NCI-H524 (cell line): ENCODE results near the gene WFIKKN2.
"Not testable (repeated sequence)": the region's sequence is repeated elsewhere in the genome, so short reads cannot be mapped to it uniquely, and the experiment has no call there.

Experiments
- DNase-seq, 2 experiments: peaks; one replicate each; lab custom pipeline; 2025; lab: John Stamatoyannopoulos, UW

Gene WFIKKN2

GRCh38 chr17:50835301-50836234 lies at the start of gene WFIKKN2:
TSS of gene WFIKKN2 (plus strand) at chr17:50835586. CDS start at chr17:50835938, 352 bp downstream.
- peak in 1 of 2 experiments; percentile 33 for DNase-seq

GRCh38 chr17:50785946-50786570 lies 49.3 kb upstream of the WFIKKN2 start:
- no peak for DNase-seq

DNA sequence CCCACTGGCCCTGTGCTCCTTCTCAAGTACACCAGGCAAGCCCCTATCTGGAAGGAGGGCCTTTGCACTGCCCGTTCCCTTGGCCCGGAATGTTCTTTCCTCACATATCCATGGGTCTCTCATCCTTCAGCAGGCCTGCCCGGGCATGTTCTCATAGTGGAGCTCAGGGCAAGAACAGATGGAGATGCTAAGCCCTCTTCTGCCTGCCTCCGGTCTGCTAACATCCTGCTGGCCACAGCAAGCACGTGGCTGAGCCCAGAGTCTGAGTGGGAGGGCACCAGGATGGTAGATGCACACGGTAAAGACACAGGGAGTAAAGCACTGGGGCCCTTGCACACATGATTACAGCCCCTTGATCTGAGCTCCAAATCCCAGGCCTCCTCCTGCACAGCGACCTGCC lies 48.3 kb upstream of the WFIKKN2 start:
- peak; percentile 88 to 97 for DNase-seq

DNA sequence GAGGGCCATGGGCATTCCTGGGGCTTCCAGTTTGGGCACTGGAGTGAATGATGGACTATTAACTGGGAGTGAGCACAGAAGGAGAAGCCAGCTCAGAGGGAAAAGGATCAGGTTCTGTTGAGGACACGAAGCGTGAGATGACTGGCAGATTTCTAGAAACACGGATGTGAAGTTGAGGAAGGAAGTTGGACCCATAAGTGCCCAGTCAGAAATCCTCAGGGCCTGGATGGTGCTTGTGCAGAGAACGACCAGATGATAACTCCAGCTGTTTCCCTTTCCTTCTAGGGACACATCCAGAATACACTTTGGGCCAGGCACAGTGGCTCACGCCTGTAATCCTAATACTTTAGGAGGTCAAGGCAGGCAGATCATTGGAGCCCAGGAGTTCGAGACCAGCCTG lies 44.8 kb upstream of the WFIKKN2 start:
- DNase-seq: no peak

DNA sequence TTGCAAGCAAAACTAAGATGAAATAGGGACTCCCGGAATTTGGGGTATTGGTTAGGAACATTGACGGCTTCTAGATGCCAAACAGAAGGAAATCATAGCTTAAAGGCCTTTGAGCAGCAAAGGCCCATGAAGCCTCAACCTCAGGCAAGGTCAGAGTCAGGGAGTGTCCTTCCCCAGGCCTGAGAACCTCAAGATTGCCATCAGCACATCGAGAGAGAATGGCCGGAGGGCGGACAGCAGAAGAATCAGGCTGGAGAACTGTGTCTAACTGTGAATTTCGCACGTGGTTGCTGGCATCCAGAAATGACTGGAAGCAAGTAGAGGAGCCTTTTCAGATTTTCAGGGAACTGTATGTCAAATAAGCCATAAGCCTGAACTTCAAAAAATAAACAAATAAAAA lies 43.3 kb upstream of the WFIKKN2 start:
- DNase-seq: no peak

- DNase-seq: no peak
Observed at GRCh38 chr17:50793007-50793406, 42.4 kb upstream of the WFIKKN2 start.

DNA sequence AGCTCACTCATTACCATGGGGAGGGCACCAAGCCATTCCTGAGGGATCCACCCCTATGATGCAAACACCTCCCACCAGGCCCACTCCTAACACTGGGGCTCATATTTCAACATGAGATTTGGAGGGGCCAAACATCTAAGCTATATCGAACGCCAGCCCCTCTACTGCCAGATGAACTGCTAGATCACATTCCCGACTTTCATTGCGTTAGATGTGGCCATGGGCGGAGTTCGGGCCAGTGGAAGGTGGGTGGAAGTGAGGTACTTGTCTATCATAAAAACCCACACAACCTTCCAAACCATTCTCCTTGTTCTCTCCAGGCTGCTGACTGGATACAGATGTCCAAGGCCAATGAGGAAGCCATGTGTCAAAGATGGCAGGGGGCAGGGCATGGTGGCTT lies 41.0 kb upstream of the WFIKKN2 start:
- DNase-seq: no peak

- DNase-seq: no peak
Observed at GRCh38 chr17:50797135-50797810, 38.1 kb upstream of the WFIKKN2 start.

DNA sequence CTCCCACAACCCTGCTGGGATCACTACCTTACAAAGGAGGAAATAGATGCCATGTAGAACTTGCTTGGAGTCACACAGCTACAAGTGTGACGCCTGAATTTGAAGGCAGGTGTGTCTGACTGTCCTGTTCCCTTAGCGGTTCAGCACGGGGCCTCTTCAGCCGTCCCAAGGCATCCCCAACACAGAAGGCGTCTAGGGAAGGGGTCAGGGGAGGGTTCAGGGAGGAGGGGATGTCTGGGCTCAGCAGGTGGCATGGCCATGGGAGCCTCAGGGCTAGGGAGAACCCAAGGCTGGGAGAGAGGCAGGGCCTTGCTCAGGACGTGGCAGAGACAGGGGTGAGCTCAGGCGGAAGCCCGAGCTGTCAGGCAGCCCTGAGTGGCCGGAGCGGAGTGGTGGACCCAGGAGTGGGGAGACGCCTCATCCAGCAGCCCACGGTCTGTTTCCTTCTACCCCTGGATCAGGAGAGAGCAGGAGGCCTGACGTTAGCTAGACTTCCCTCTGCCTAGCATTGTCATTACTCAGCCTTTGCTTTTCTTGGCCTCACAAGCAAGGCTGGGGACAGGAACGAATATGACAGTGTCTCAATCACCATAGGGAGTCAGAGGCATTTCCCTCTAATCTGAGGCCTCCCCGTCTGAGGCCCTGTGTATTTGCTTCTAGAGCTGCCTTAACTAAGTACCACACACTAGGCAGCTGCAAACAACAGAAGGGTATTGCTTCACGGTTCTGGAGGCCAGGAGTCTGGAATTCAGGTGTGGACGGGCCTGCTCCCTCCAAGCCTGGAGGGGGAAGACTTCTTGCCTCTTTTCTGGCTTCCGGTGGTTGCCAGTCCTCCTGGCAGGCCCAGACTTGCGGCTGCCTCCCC lies 36.7 kb upstream of the WFIKKN2 start:
- no peak for DNase-seq

GRCh38 chr17:50799582-50799981 lies 35.8 kb upstream of the WFIKKN2 start:
- no peak for DNase-seq

DNA sequence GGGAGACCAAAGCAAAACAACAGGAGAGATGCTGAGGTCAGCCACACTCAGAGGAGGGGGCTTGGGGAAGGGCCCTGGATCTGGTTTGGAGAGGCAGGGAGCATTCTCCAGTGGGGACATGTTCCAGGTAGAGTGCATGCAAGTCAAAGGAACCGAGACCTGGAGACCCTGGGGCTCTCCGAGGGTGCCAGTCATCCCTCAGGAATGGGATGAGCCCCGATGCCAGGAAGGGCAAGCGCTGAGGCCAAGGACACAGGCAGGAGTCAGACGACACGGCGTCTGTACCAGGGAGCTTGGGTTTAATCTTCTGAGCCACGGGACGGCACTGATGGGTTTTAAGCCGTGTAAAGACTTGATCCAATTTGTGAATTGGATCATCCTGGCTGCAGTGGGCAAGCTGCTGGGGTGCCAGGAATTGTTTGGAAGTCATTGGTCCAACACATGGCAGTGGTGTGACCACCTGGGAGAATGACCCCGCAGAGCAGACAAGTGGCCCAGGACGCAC lies 35.1 kb upstream of the WFIKKN2 start:
- no peak for DNase-seq

DNA sequence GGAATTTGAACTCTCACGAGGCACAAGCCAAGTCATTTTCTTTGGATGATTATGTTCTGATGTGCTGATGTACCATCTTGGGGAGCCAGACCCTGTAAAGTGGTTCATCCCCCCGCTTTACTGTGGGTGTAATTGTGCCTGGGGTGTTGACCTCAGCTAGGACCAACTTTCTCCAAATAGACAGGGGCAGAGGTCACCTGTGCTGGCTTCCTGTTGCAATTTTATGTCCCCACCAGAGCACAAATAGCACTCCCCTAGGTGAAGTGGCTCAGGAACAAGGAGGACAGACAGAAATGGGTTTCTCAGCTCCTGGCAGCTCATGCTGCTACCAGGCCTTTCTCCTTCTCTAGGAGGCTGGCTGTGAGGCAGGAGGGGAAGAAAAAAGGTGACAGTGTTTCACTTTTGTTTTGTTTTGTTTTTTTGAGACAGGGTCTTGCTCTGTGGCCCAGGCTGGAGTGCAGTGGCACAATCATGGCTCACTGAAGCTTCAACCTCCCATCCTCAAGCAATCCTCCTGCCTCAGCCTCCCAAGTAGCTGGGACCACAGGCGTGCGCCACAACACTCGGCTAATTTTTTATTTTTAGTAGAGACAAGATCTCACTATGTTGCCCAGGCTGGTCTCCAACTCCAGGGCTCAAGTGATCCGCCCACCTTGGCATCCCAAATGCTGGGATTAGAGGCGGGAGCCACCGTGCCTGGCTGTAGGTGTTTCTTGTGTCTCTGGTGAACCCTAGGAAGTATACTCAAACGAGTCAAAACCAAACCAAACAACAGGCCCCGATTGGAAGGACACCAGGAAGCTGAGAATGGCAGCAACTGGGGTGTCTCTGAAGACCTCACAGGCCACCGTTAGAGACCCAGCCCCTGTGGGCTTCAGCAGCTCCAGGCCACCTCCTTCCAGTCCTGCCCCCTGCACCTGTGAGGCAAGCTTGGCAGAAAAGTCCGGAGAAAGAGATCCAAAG lies 32.5 kb upstream of the WFIKKN2 start:
- DNase-seq: no peak

DNA sequence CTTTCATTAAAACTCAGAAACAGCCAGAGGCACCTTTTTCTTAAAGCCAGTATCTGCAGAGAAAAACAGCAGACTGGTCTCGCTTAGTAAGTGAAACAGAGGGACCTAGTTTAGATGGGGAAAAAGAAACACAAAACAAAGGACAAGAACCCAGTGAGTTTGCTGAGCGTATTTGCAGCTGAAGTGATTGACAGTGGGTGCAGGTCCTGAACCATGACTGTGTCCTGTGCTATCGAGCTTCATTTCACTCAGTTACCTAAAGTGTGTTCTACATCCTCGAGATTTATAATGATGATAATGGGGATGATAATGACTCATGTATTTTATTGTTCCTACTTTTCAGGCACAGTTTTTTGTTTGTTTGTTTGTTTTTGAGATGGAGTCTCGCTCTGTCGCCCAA lies 31.7 kb upstream of the WFIKKN2 start:
- no peak for DNase-seq

GRCh38 chr17:50804749-50805475 lies 30.5 kb upstream of the WFIKKN2 start:
- not testable (repeated sequence) for DNase-seq

DNA sequence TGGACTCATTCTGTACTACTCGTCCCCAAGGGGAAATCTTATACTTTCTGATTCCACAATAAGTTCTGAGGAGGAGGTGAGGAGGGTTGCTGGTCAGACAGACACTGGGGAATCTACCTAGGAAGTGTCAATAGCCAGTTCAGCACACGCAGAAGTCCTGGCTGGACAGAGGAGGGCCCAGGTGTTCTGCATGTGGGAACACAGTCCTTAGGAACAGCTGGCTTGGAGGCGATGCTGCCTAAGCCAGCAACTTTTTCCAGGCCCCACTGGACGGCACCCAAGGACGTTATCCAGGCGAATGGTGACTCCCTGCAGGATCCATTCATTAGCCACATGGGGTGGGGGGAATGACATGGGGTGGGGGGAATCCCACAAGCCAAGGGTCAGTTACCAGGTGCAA lies 29.9 kb upstream of the WFIKKN2 start:
- no peak for DNase-seq

DNA sequence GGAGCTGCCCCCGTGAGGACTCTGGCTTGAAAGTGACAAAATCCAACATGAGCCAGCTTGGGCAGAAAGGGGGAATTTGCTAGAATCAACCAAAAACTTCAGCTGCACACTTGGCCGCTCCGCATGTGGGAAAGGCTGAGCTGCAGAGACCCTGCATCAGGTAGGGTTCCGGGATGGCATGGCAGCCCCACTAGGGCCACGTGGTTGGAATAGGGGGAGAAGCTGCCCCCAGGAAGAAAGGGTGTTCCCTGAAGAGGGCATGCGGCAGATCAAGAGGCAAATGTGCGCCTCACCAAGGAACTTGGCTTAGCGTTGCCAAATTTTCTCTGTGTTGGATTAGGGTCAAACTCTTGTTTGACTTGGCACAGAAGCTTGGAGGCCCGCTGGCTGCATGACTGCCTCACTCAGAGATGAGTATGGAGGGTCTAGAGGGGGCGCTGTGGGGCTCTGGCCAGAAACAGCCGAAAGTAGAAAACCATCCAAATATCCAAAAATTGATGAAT lies 29.2 kb upstream of the WFIKKN2 start:
- no peak for DNase-seq

DNA sequence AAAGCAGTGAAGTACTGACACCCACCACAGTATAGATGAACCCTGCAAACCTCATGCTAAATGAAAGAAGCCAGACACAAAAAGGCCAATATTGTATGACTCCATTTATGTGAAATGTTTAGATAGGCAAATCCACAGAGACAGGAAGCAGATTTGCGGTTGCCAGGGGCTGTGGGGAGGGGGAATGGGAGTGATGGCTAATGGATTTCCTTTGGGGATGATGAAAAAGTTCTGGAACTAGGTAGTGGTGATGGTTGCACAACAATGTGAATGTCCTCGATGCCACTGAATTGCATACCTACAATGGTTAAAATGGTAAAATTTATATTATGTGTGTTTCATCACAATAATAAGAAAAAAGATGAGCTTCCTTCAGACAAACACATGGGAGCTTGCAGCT lies 28.4 kb upstream of the WFIKKN2 start:
- DNase-seq: no peak

DNA sequence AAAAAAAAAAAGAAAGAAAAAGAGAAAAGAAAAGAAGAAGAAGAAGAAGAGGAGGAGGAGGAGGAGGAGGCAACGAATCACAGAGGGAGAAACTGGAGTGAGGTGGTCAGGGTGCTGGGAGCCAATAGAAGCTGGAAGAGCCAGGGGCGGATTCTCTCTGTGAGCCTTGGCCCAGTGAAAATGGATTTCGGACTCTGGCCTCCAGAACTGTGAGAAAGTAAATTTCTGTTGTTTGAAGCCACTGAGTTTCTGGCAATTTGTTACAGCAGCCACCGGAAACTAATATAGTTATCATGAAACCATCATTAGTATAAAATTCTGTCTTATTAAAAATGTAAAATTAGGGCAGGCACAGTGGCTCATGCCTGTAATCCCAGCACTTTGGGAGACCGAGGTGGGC lies 27.7 kb upstream of the WFIKKN2 start:
- no peak for DNase-seq

- DNase-seq: no peak
Observed at GRCh38 chr17:50808413-50808812, 27.0 kb upstream of the WFIKKN2 start.

GRCh38 chr17:50808888-50809287 lies 26.5 kb upstream of the WFIKKN2 start:
- DNase-seq: no peak
